HG02981 (cell line): ENCODE data around the gene NOX5.
"Not testable (repeated sequence)": the region's sequence is repeated elsewhere in the genome, so short reads cannot be mapped to it uniquely, and the experiment has no call there.

Source experiments
- ATAC-seq: cut with Tn5 transposase; IDR thresholded peaks from one replicate; pipeline ENCODE4 v1.9.1; 2021; ENCODE audit warnings: mild to moderate bottlenecking, moderate library complexity; ENCODE audit not compliant: unreplicated experiment

The NOX5 gene

DNA sequence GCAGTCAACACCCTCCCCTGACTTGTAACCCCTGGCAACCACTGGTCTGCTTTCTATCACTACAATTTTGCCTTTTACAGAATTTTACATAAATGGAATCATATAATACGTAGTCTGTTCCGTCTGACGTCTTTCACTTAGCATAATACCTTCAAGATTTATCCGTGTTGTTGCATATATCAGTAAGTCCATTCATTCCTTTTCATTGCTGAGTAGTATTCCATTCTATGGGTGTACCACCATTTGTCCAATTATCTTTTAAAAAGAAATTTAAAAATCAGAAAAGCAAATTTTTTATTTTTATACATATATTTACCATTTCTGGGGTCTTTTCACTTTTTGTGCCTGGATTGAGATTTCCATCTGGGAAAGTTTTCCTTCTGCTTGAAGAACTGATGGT is 35.5 kb downstream of the NOX5 start:
- no peak for ATAC-seq

DNA sequence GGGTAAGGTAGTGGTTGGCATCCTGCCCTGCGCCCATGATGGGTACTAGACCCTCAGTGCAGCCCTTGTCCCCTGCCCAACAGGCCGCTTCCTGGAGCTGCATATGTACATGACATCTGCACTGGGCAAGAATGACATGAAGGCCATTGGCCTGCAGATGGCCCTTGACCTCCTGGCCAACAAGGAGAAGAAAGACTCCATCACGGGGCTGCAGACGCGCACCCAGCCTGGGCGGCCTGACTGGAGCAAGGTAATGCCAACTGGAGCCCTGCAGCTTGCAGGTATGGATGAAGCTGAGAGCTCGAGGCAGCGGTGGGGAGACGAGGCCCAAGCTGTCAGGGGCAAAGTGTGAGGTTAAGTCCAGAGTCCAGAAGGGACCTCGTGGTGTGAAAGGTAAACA is 40.8 kb downstream of the NOX5 start:
- no peak for ATAC-seq

DNA sequence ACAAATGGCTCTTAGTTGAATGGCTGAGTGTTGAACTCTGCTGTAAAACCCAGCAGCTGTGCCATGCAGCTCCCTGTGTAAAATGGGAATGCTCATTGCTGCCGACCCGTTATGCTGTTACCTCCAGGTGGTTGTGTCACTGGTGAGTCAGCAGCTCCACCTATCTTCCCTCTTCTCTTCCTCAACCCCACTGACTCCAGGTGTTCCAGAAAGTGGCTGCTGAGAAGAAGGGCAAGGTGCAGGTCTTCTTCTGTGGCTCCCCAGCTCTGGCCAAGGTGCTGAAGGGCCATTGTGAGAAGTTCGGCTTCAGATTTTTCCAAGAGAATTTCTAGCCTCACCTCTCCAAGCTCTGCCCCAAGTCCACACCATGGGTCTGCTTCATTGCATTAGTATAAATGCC is 41.9 kb downstream of the NOX5 start:
- ATAC-seq = no peak

DNA sequence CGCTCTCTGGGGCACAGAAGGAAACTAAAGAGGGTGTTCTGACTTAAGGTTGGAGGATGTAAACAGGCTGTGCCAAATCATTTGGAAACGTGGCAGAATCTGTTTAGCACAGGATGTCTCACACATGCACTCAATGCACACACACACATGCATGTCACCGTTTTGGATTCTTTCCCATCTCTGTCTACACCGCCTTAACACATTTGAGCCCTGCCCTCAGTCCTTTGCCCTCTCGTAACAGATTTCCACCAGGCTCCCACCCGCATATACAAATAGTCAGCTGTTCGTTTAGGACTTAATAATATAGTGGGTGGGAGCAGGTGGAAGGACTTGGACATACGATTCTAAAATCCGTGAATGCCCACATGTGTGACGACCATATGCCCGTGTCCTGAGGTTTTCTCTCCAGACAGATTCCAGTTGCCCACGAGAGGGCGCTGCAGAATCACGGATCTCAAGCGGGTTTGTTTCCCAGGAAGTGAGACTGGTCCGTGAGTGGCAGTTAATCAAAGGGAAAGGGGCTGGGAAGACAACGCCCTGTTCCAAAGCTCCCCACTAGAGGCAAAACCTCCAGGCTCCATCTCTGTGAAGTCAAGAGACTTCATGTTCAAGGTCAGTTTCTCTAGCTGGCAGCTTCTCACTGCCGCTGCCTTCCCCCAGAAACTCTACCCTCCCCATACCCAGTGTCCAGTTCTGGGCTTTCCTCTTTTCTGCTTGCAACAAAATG is 44.5 kb downstream of the NOX5 start:
- ATAC-seq = no peak

DNA sequence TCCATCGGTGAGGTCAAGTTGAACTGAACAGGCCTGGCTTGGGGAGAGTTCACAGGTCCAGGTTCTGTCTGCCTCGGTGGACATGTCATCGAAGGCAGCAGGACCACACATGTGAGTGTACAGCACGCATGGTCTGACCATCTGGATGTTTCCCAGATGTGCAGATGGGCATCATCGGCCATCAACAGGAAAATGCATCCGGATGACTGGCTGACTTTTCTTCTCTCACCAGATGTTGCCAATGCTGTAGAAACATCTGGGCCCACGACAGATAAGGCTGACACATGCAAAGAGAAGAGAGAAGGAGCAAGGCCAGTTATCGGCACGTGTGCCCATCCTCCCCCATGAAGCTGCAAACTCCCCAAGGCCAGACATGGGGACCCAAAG is 45.1 kb downstream of the NOX5 start:
- no peak for ATAC-seq

DNA sequence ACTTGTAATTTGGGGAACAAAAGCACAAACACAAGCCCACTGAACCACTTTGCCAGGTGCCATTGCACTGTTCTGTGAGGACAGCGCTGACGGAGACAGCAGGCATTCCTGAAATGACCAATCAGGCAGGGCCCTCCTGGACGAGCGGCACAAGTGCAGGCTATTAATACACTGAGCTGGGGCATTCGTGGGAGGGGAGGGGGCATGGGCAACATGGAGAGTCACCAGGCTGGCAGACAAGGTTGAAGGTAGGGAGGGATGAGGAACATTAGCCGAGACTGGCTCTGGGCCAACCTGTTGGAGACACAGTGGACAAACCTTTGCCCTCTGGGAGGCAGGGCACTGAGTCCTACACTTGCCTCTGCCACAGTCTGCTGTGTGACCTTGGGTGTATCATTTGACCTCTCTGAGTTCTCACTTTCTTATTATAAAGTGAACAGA is 45.6 kb downstream of the NOX5 start:
- no peak for ATAC-seq

DNA sequence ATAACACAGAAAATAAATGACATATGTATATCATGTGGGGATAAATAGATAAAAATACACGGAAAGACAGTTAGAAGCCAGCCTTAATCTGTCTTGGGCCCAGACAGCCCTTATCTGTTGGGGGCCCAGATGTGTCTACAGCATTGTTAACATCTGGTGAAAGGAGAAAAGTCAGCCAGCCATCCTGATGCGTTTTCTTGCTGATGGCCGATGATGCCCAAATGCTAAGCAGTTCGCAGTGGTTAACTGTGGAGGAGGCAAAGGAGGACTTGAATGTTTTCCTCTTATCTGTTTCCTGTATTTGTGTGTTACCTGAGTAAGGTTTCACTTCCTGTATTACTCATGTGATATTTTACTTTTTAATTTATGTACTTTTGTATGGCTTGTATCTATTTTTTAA is 46.2 kb downstream of the NOX5 start:
- ATAC-seq = no peak

DNA sequence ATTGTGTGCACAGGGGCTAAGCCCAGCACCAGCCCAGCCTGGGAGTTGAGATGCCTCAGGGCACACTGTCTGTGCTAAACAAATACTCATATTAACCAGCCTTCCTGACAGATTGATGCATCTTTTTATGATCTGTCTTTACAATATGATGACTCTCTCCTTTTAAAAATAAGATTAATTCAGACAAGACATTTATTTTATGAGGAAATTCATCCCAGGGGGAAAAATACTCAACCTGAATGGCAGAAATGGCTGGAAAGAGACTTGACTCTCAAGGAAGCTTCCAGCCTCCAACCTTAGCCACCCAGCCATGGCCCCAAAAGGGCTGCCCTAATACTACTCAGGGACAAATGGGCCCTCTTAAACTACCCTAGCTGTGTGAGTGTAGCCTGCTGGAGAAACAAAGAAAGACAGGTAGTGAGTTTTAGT is 46.9 kb downstream of the NOX5 start:
- no peak for ATAC-seq

DNA sequence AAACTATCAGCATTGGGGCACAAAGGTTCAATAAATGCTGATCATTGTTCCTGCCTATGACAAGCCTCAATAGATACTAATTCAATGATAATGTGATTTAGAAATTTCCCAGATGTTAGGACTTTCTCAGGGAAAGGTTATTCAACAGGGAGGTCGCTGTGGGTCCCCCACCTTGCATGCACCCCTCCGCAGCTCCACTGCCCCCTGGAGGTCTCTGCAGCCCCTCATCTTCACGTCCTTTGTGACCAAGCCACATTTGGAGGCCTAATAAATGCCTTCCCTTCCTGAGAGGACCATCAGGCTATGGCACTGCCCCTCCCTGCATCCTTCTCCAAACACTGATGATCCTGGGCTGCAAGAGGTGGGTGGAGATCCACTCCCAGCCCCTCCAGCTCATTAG is 50.2 kb downstream of the NOX5 start:
- no peak for ATAC-seq

DNA sequence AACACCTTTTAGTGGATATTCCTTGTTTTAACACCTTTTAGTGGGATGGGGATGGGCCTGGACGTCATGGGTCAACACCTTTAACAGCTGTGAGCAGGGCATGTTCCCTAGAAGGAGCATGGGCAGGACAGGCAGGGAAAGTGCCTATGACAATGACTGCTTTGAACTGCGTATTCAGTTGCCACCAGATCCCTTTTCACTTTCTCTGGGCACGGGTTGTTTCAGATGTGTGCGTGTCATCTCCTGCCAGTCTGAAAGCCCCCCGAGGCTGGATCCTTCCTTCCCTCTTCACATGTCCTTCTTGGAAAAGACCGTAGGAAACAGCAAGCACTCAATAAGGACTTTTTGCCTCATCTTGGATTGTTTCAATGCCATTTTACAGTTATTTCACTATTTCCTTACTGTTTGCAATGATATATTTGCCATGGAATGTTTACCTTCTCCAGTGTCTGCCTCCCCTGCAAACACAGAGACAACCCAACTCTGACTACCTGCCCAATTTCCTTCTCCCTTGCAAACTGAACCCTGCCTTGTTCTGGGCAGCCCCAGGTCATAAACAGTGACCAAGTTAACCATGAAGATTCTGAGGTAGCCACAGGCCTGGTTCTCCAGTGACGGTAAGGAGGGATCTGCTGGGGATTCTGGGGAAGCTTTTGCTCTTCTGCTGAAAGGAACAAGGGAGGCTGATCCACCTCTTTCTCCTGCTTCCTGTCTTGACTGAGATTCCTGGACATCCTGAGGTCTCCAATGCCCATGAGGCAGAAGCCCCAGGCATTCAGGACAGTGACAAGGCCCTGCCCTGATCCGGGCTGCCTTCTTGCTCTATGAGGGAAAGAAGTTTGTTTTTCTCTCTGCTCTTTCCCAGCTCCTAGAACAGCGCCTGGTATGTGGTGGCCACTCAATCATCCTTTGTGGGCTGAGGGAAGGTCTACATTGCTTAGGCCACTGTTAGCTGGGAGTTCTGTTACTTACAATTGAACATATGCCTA is 51.8 kb downstream of the NOX5 start:
- ATAC-seq = no peak

DNA sequence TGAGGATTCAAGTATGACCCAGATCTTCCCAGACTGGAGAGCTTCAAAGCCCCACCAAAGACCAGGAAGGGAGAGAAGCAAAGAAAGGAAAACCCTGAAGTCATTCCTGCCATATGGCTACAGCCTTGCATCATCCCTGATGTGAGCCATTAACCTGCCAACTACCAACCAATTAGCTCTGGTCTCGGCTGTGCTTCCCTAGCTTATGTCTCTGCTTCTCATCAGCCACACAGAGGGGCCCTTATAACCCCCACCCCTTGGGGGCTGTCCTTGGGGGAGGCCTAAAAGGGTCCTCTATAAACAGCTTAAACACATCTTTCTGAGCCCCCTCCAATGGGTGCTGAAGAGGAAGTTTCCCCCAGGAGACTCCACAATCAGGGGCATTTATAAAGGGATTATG is 52.8 kb downstream of the NOX5 start:
- ATAC-seq = no peak

DNA sequence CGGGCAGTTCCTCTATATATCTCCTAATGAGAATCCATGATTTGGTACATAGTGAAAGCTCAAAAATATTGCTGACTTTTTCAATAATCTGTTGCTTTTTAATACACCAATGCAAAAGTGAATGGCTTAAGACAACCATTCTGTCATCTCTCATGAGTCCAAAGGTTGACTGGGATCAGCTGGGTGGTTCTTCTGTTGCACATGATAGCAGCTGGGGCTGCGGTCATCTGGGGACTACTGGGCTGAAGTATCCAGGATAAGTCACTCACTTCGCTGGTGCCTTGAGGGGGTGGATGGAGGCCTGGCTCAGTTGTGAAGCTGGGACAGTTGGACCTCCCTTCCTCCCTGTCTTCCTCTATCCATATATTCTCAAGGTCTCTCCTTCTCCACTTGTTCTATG is 53.7 kb downstream of the NOX5 start:
- no peak for ATAC-seq

DNA sequence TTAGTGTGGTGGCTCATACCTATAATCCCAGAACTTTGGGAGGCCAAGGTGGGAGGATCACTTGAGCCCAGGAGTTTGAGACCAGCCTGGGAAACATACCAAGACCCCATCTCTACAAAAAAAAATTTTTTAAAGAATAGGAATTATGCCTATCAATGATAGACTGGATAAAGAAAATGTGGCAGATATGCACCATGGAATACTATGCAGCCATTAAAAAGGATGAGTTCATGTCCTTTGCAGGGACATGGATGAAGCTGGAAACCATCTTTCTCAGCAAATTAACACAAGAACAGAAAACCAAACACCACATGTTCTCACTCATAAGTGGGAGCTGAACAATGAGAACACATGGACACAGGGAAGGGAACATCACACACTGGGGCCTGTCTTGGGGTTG is 54.8 kb downstream of the NOX5 start:
- not testable (repeated sequence) for ATAC-seq

DNA sequence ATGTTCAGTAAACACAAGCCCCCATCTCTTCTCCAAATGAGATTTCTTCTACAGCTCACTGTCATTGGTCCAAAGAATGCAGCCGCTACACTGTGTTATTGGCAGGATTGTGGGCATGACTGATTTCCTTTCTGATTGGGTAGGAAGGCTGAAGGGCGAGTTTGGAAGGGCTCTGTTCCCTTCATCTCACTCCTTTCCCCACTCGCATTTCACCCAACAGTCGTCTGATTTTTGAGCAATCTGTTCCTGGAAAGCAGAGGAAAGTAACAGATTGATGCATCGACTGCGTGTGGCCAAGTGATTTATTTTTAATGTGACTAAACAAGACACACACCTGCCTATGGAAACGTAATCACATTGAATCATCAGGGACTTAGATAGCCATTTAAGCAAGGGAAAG is 55.5 kb downstream of the NOX5 start:
- no peak for ATAC-seq

DNA sequence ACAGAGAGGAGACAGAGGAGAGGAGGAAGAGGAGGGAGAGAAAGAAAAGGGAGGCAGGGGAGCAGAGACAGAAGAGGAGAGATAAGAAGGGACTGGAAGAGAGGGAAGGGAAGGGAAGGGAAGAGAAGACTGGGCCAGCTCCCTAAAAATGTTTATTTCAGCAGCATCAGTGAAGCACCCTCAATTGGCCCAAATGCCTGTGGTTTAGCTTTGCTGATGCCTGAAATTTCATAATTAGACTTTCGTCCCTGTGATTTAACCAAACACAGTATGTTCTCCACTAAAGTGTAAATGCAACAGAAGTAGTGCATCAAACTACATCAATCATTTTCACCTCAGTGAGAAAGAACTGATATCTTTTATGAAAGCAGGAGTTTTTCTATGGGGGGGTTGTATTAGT is 55.9 kb downstream of the NOX5 start:
- ATAC-seq = no peak

DNA sequence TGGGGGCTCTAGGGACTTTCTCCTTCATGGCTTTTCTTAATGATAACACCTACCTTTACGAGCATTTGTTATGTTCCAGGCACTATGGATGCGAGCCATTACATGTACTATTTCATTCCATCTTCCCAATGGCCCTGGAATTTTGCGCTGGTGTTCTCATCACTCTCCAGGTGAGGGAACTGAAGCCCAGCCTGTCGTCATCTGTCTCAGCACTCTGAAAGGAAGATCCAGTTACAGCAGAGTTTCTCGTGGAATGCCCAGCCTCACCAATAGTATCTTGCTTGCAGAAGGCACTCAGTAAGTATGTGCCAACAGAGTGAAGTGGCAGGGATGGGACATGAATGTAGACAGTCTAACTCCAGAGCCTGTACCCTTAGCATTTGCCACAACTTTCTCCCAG is 56.8 kb downstream of the NOX5 start:
- ATAC-seq = no peak

DNA sequence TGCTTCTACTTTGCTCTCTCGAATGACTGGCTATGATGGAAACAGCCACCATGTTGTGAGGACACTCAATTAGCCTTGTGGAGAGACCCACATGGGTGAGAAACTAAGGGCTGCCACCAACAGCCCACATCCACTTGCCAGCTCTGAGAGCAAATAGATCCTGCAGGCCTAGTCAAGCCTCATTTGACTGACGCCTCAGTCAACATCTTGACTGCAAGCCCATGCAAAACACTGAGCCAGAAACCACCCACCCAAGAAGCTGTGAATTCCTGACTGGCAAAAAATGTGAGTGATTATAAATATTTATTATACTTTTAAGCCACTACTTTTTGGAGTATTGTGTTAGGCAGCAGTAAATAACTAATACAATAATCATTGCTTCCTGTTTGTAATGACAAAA is 58.4 kb downstream of the NOX5 start:
- no peak for ATAC-seq

DNA sequence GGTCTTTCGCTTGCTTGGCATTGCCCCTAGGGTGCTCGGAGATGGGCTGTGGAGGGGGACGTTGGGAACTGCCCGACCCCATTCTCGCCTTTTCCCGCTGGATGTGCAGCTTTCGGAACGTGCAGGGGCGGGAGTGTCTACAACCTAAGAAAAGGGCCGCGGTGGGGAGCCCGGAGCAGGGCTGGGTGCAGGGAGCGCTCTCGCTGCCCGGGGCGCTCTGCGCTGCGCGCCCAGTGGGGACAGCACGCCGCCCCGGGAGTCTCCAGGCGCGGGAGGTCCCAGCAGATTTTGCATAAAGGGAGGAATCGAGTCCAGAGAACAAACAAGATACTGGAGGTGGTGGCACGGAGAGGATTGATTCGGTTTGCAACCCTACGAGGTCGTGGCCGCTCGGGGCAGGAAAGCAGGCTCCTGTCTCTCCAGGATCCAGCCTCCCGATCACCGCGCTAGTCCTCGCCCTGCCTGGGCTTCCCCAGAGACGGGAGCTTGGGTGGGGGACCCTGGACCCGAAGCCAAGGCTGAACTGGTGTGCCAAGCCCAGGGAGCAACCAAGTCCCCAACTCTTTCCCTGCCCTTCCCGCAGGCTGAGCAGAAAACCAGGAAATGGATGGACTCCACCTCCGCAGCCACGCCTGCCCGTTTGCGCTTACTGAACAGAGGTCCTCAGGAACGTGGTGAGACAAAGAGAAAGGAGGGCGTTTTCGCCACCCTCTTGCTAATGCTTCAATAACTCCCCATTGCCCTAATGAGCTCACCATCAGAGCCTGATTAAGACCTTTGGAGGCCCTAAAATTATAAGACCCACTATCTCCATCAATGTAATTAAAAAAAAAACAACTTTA is 59.7 kb downstream of the NOX5 start:
- ATAC-seq = no peak

DNA sequence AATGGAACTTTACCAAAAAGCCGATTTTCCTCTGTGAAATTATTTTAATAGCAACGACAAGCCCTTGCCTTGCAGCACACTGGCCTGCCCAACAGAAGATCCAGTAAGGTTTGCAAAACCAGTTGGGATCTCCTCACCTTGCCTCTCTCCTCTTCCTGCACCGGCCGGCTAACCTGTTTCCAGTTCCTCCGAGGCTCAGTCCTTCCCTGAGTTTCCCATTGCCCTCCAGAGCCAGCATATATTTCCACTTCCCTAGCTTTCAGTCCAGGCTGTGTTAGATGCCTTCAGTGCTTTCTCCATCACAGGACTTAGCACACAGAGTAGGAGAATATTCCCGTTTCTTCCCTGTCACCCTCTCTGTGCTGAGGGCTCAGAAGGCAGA is 60.3 kb downstream of the NOX5 start:
- no peak for ATAC-seq

DNA sequence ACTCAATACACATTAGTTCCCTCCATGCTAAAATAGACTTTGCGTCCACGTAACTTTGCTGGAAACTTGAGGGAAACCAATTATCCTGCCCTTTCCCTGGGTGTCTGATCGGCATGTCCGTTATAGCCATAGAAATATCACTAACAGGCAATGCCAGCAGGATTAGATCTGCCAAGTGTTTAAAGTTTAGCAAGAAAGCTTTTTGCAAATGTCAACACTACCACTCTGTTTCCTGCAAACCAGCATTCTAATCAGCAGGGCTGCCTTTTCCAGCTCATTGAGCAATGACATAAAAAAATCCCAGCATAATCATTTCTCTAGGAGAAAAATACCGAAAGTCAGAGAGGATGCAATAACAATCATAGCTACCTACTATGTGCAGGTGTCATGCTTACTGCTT is 60.9 kb downstream of the NOX5 start:
- ATAC-seq = no peak

DNA sequence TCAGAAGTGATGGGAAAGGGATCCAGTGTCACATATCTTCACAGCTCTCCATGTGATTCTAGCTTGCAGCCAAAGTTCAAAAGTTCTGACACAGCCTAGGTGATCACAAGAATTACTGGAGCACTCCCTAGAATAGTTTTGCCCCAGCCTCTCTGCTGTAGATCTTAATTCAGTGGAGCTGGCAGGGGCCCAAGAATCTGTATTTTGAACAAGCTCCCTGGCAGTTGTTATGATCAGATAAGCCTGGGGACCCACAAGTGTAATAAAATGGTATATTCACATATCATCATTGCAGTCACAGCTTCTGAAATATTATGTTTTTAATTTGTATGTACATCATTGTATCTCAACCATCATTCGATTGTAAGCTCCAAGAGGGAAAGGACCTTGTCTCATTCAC is 62.3 kb downstream of the NOX5 start:
- ATAC-seq = no peak
